GM13976 (cell line): ENCODE measurements around the gene TM9SF2.
A peak's percentile ranks its signal among the peaks of the same experiment; 100 is the strongest.

Source experiments
- DNase-seq: peaks from one replicate; pipeline ENCODE4 v3.0.0; 2012; ENCODE audit warnings: low spot score
- CTCF ChIP-seq: IDR thresholded peaks from 2 replicates; pipeline ENCODE4 v1.5.1; 2012; ENCODE audit warnings: borderline replicate concordance, mild to moderate bottlenecking; ENCODE audit not compliant: insufficient read depth; ENCODE audit errors: extremely low read depth, missing control alignments, control extremely low read depth
- in situ Hi-C: fragments of 300-500 bp; cut with MboI; formaldehyde crosslinking; loops from one replicate; pipeline ENCODE4 v1.12.0; 2022; ENCODE audit warnings: low sequenced_read_pairs, mixed read lengths, inconsistent platforms; ENCODE audit not compliant: unreplicated experiment

The TM9SF2 gene

GRCh38 chr13:99590519-99591011, 89.3 kb downstream of the TM9SF2 start:
- DNase-seq = no peak
- in situ Hi-C loops = no loop called here
- TF ChIP-seq CTCF = no peak

- no peak for DNase-seq
- no peak for TF ChIP-seq CTCF
- in situ Hi-C loops = no loop called here
These were observed 94.9 kb downstream of the TM9SF2 start for GRCh38 chr13:99596180-99596579.

GRCh38 chr13:99600318-99600717, 99.0 kb downstream of the TM9SF2 start:
- TF ChIP-seq CTCF = no peak
- in situ Hi-C loops = no loop called here
- DNase-seq = no peak

- TF ChIP-seq CTCF = no peak
- in situ Hi-C loops = no loop called here
- DNase-seq = no peak
These were observed 100.3 kb downstream of the TM9SF2 start for GRCh38 chr13:99601535-99601934.

GRCh38 chr13:99604636-99605035, 103.4 kb downstream of the TM9SF2 start:
- no peak for TF ChIP-seq CTCF
- in situ Hi-C loops = no loop called here
- DNase-seq = no peak

- DNase-seq = peak; percentile 60
- in situ Hi-C loops = no loop called here
- TF ChIP-seq CTCF = peak; percentile 32
These were observed 104.4 kb downstream of the TM9SF2 start for GRCh38 chr13:99605420-99606323.
